Measurements from ENCODE around the gene TASOR.

- TF ChIP-seq CTCF (IDR thresholded peaks at IDR 0.05; ENCODE audit: poor library complexity) (no peak), EZH2phosphoT487 (IDR thresholded peaks at IDR 0.05; ENCODE audit: low read depth, severe bottlenecking, unreplicated experiment) (no peak)
Observed at GRCh38 chr3:56673781-56674457, 9.1 kb downstream of the TASOR start.

Measured in hepatocyte (in vitro differentiated cells).